Bone marrow (tissue), 2 donors: ENCODE data around the gene SLC36A2.
"Not testable (repeated sequence)": the region's sequence is repeated elsewhere in the genome, so short reads cannot be mapped to it uniquely, and the experiment has no call there.

ENCODE experiments used
- DNase-seq, 2 donors: peaks; one replicate each; lab custom pipeline; 2025; lab: John Stamatoyannopoulos, UW

The SLC36A2 gene

GRCh38 chr5:151326266-151326665 lies 21.1 kb downstream of the SLC36A2 start:
- no peak for DNase-seq

- no peak for DNase-seq
These were observed 26.9 kb downstream of the SLC36A2 start for GRCh38 chr5:151320481-151320880.

GRCh38 chr5:151318850-151319732 lies 28.3 kb downstream of the SLC36A2 start:
- DNase-seq: no peak

- no peak for DNase-seq
These were observed 29.5 kb downstream of the SLC36A2 start for GRCh38 chr5:151317871-151318270.

GRCh38 chr5:151315998-151316597 lies 31.3 kb downstream of the SLC36A2 start:
- DNase-seq: peak in 1 of 2 donors; percentile 35

GRCh38 chr5:151313357-151313756 lies 34.0 kb downstream of the SLC36A2 start:
- no peak for DNase-seq

- DNase-seq: no peak
These were observed 34.5 kb downstream of the SLC36A2 start for GRCh38 chr5:151312756-151313324.

GRCh38 chr5:151310932-151311331 lies 36.4 kb downstream of the SLC36A2 start:
- DNase-seq: no peak

- not testable (repeated sequence) for DNase-seq
These were observed 37.5 kb downstream of the SLC36A2 start for GRCh38 chr5:151309821-151310220.

- DNase-seq: not testable (repeated sequence)
These were observed 38.1 kb downstream of the SLC36A2 start for GRCh38 chr5:151309266-151309665.

- no peak for DNase-seq
These were observed 43.7 kb downstream of the SLC36A2 start, which contains the start of gene SLC36A3 for GRCh38 chr5:151303666-151304065. Gene SLC36A3, minus strand, starts transcription at chr5:151303766. Its CDS starts 412 bp downstream, at chr5:151303354.

- no peak for DNase-seq
These were observed 49.1 kb downstream of the SLC36A2 start for GRCh38 chr5:151298063-151298855.

- DNase-seq: no peak
These were observed 50.4 kb downstream of the SLC36A2 start for GRCh38 chr5:151296974-151297373.

GRCh38 chr5:151296478-151296830 lies 50.9 kb downstream of the SLC36A2 start:
- no peak for DNase-seq

- no peak for DNase-seq
These were observed 51.4 kb downstream of the SLC36A2 start for GRCh38 chr5:151295791-151296477.

GRCh38 chr5:151295138-151295537 lies 52.2 kb downstream of the SLC36A2 start:
- no peak for DNase-seq

GRCh38 chr5:151293624-151294023 lies 53.7 kb downstream of the SLC36A2 start:
- no peak for DNase-seq

- DNase-seq: no peak
These were observed 59.2 kb downstream of the SLC36A2 start for GRCh38 chr5:151288180-151288579.

- DNase-seq: no peak
These were observed 61.1 kb downstream of the SLC36A2 start for GRCh38 chr5:151286246-151286645.

- no peak for DNase-seq
These were observed 61.7 kb downstream of the SLC36A2 start for GRCh38 chr5:151285683-151286082.

- DNase-seq: no peak
These were observed 62.9 kb downstream of the SLC36A2 start for GRCh38 chr5:151284392-151284967.
